Calu3 (cell line): ENCODE measurements around the gene POLE3. TPM values are rescaled to one million over a fixed set of nuclear protein-coding genes. Genes with fewer than 3 reads are reported as not detected.

Experiments used
- BruUV-seq: library from RNA; stranded (reverse); fragments of 400-500 nt; replicated peaks from 2 replicates; lab custom pipeline; 2021; lab: Mats Ljungman, UMichigan
- CTCF ChIA-PET: fragments of 300-600 bp; sonication (Branson Sonifier 250); formaldehyde crosslinking; loops from one replicate; lab custom pipeline; 2022; ENCODE audit warnings: antibody characterized with exemption; lab: Charles Lee
- DNase-seq: peaks from one replicate; pipeline ENCODE4 v3.0.0; 2022
- H3K27ac Mint-ChIP-seq: one replicate; pipeline ENCODE4 v1.8.0; 2022; ENCODE audit warnings: mixed read lengths; ENCODE audit not compliant: unreplicated experiment
- H3K27me3 Mint-ChIP-seq: one replicate; pipeline ENCODE4 v1.8.0; 2022; ENCODE audit warnings: mixed read lengths; ENCODE audit not compliant: unreplicated experiment
- H3K36me3 Mint-ChIP-seq: one replicate; pipeline ENCODE4 v1.8.0; 2022; ENCODE audit warnings: mild to moderate bottlenecking, moderate library complexity, mixed read lengths; ENCODE audit not compliant: insufficient read depth, unreplicated experiment
- H3K4me1 Mint-ChIP-seq: one replicate; pipeline ENCODE4 v1.8.0; 2022; ENCODE audit warnings: mild to moderate bottlenecking, low read depth, mixed read lengths; ENCODE audit not compliant: unreplicated experiment
- H3K4me3 Mint-ChIP-seq: one replicate; pipeline ENCODE4 v1.8.0; 2022; ENCODE audit warnings: mild to moderate bottlenecking, low read depth, moderate library complexity, mixed read lengths; ENCODE audit not compliant: unreplicated experiment
- H3K9me3 Mint-ChIP-seq: one replicate; pipeline ENCODE4 v1.8.0; 2022; ENCODE audit warnings: low read depth, mixed read lengths; ENCODE audit not compliant: unreplicated experiment
- CTCF ChIP-seq: fragments of 200-600 bp; IDR thresholded peaks from one replicate; pipeline ENCODE4 v1.8.0; 2022; ENCODE audit warnings: antibody characterized with exemption; ENCODE audit not compliant: unreplicated experiment
- intact Hi-C: fragments of 100-400 bp; cut with micrococcal nuclease; formaldehyde crosslinking; loops from one replicate; pipeline ENCODE4 v1.10.0; 2022; ENCODE audit not compliant: unreplicated experiment
- total RNA-seq: library from RNA; stranded (reverse); gene quantifications from 2 replicates; pipeline ENCODE4 v1.2.3, GENCODE V29; 2022

POLE3 gene
- total RNA-seq, 1 experiment from 2014 or later = 37.7 TPM

GRCh38 chr9:113361304-113362018, 49.0 kb downstream of the POLE3 start:
- no peaks in the 10 kb centered on the region for H3K9me3 Mint-ChIP-seq
- DNase-seq = no peak
- no peaks in the 10 kb centered on the region for H3K27me3 Mint-ChIP-seq
- no peaks in the 10 kb centered on the region for H3K36me3 Mint-ChIP-seq
- CTCF ChIA-PET = interaction anchor here (0.6 kb wide), 1 partner anchor 44 kb away, joined by 3 read pairs; no protein-coding TSS in a partner anchor
- intact Hi-C loops = no loop called here
- BruUV-seq = no TSS peak
- H3K4me3 Mint-ChIP-seq = no peak overlapping the region
- no peak for TF ChIP-seq CTCF
- H3K27ac Mint-ChIP-seq = no peak overlapping the region
- no peaks in the 10 kb centered on the region for H3K4me1 Mint-ChIP-seq

- no TSS peak for BruUV-seq
- Mint-ChIP-seq H3K4me1 (no peaks in the 10 kb centered on the region), H3K27me3 (no peaks in the 10 kb centered on the region), H3K4me3 (no peak overlapping the region), H3K27ac (no peak overlapping the region), H3K36me3 (no peaks in the 10 kb centered on the region), H3K9me3 (no peaks in the 10 kb centered on the region)
- DNase-seq = no peak
- intact Hi-C loops = no loop called here
- CTCF ChIA-PET = no interaction called here
- no peak for TF ChIP-seq CTCF
Observed at GRCh38 chr9:113360242-113360842, 50.1 kb downstream of the POLE3 start.

- CTCF ChIA-PET = no interaction called here
- BruUV-seq = no TSS peak
- Mint-ChIP-seq H3K9me3 (no peaks in the 10 kb centered on the region), H3K27me3 (no peaks in the 10 kb centered on the region), H3K27ac (no peak overlapping the region), H3K36me3 (no peaks in the 10 kb centered on the region), H3K4me3 (no peak overlapping the region), H3K4me1 (no peaks in the 10 kb centered on the region)
- intact Hi-C loops = no loop called here
- TF ChIP-seq CTCF = no peak
- DNase-seq = no peak
Observed at GRCh38 chr9:113359385-113359784, 51.1 kb downstream of the POLE3 start.

Other genes starting within 250 kb of the POLE3 start
- 19.2 and 19.3 TPM in 2 replicates for gene FKBP15, start 189.4 kb downstream of the POLE3 start, total RNA-seq
- 19.4 and 21.0 TPM in 2 replicates for gene SLC31A1, start 189.1 kb downstream of the POLE3 start, total RNA-seq
- 20.5 and 21.3 TPM in 2 replicates for gene CDC26, start 135.1 kb downstream of the POLE3 start, total RNA-seq
- 23.7 TPM in 2 replicates for gene PRPF4, start 135.0 kb downstream of the POLE3 start, total RNA-seq
- gene RNF183, start 107.3 kb downstream of the POLE3 start, total RNA-seq = 0.76 and 1.5 TPM in 2 replicates
- 3.1 and 4.0 TPM in 2 replicates for gene WDR31, start 70.4 kb downstream of the POLE3 start, total RNA-seq
- gene BSPRY, start 61.1 kb downstream of the POLE3 start, total RNA-seq = 14.5 and 17.4 TPM in 2 replicates
- 30.8 and 35.2 TPM in 2 replicates for gene HDHD3, start 33.7 kb downstream of the POLE3 start, total RNA-seq
- gene ALAD, start 9.4 kb downstream of the POLE3 start, total RNA-seq = 20.6 and 24.1 TPM in 2 replicates
- gene C9orf43, start 72 bp upstream of the POLE3 start, total RNA-seq = 0.33 and 0.51 TPM in 2 replicates
- 61.8 and 68.3 TPM in 2 replicates for gene RGS3, start 53.1 kb upstream of the POLE3 start, total RNA-seq